ENCODE data around the gene VAPA.

DNA sequence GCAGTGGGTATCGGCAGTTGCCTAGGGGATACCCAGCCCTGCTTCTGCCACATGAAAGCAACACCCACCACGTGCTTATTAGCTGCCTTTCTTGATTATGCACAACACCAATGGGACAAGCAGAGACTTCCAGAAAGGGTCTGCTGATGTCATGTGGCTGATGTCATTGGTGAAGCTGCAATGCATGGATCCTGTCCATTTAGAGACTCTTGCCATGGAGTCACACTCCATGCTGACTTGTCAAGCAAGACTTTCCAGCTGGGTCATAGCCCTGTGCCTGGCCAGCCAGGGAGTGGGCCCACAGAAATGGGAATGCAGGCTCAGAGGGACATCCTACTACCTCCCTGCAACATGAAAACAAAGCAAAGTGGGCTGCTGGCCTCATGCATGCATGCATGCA lies 81.8 kb downstream of the VAPA start:
- TF ChIP-seq, protein P1, sequence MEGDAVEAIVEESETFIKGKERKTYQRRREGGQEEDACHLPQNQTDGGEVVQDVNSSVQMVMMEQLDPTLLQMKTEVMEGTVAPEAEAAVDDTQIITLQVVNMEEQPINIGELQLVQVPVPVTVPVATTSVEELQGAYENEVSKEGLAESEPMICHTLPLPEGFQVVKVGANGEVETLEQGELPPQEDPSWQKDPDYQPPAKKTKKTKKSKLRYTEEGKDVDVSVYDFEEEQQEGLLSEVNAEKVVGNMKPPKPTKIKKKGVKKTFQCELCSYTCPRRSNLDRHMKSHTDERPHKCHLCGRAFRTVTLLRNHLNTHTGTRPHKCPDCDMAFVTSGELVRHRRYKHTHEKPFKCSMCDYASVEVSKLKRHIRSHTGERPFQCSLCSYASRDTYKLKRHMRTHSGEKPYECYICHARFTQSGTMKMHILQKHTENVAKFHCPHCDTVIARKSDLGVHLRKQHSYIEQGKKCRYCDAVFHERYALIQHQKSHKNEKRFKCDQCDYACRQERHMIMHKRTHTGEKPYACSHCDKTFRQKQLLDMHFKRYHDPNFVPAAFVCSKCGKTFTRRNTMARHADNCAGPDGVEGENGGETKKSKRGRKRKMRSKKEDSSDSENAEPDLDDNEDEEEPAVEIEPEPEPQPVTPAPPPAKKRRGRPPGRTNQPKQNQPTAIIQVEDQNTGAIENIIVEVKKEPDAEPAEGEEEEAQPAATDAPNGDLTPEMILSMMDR (IDR thresholded peaks at IDR 0.05) = no peak
- TF ChIP-seq, protein P2, sequence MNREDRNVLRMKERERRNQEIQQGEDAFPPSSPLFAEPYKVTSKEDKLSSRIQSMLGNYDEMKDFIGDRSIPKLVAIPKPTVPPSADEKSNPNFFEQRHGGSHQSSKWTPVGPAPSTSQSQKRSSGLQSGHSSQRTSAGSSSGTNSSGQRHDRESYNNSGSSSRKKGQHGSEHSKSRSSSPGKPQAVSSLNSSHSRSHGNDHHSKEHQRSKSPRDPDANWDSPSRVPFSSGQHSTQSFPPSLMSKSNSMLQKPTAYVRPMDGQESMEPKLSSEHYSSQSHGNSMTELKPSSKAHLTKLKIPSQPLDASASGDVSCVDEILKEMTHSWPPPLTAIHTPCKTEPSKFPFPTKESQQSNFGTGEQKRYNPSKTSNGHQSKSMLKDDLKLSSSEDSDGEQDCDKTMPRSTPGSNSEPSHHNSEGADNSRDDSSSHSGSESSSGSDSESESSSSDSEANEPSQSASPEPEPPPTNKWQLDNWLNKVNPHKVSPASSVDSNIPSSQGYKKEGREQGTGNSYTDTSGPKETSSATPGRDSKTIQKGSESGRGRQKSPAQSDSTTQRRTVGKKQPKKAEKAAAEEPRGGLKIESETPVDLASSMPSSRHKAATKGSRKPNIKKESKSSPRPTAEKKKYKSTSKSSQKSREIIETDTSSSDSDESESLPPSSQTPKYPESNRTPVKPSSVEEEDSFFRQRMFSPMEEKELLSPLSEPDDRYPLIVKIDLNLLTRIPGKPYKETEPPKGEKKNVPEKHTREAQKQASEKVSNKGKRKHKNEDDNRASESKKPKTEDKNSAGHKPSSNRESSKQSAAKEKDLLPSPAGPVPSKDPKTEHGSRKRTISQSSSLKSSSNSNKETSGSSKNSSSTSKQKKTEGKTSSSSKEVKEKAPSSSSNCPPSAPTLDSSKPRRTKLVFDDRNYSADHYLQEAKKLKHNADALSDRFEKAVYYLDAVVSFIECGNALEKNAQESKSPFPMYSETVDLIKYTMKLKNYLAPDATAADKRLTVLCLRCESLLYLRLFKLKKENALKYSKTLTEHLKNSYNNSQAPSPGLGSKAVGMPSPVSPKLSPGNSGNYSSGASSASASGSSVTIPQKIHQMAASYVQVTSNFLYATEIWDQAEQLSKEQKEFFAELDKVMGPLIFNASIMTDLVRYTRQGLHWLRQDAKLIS (CRISPR knock-in tag; IDR thresholded peaks at IDR 0.05; ENCODE audit: borderline replicate concordance) = no peak
- TF ChIP-seq ZNF121 (CRISPR knock-in tag; IDR thresholded peaks at IDR 0.05) (no peak), ZNF317 (CRISPR knock-in tag; IDR thresholded peaks at IDR 0.05; ENCODE audit: borderline replicate concordance, low read depth) (no peak), TEAD4 (CRISPR knock-in tag; IDR thresholded peaks at IDR 0.05) (no peak), SMAD4 (CRISPR knock-in tag; IDR thresholded peaks at IDR 0.05) (no peak)
- TF ChIP-seq, protein P3, sequence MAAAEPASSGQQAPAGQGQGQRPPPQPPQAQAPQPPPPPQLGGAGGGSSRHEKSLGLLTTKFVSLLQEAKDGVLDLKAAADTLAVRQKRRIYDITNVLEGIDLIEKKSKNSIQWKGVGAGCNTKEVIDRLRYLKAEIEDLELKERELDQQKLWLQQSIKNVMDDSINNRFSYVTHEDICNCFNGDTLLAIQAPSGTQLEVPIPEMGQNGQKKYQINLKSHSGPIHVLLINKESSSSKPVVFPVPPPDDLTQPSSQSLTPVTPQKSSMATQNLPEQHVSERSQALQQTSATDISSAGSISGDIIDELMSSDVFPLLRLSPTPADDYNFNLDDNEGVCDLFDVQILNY (CRISPR knock-in tag; IDR thresholded peaks at IDR 0.05) = no peak
- TF ChIP-seq, protein P4, sequence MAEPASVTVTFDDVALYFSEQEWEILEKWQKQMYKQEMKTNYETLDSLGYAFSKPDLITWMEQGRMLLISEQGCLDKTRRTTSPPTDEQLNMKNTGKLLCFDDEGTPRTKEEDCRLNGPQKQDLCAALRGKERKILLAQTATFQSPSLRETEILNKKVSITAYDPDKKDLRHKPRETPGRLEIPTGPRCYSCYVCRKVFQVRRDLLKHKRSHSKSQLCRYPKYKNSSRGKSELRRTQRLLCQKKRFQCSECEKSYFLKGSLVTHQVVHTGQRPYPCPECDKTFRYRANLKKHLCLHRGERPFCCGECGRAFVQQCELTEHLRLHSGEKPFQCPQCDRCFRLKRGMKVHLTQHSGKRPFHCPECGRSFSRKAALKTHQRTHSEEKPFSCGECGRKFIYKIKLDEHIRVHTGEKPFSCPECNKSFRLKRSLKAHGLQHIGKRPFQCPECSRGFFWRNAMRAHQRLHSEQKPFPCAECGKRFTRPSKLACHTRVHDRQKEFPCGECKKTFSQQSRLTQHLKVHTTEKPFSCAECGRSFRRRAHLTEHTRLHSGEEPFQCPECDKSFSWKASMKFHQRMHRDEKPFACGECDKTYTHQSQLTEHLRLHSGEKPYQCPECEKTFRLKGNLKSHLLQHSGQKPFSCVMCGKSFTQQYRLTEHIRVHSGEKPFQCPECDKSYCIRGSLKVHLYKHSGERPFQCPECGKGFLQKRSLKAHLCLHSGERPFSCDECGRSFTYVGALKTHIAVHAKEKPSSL (CRISPR knock-in tag; conservative IDR thresholded peaks at IDR 0.05) = no peak
